ENCODE data around the gene MXRA5. TPM values are rescaled to one million over a fixed set of nuclear protein-coding genes. Genes with fewer than 3 reads are reported as not detected.
A peak's percentile ranks its signal among the peaks of the same experiment; 100 is the strongest.
"Not testable (repeated sequence)": the region's sequence is repeated elsewhere in the genome, so short reads cannot be mapped to it uniquely, and the experiment has no call there.

Gene MXRA5
- total and polyA plus RNA-seq, 9 of the 15 experiments (the other 6 are each of a cell fraction or from before 2014, with no cell fraction given): 0.02 TPM; not detected in 8

GRCh38 chrX:3343569-3343968, 2.9 kb downstream of the MXRA5 start:
- H3K36me3 ChIP-seq (ENCODE audit: control insufficient read depth, insufficient read depth, low read length); H3K4me2 ChIP-seq (ENCODE audit: insufficient read depth, low read length); ATAC-seq; POLR2A ChIA-PET; H3K4me3 ChIP-seq; H2AFZ ChIP-seq (ENCODE audit: low read depth, low read length); intact Hi-C loops (cut with micrococcal nuclease); H3K9ac ChIP-seq (ENCODE audit: insufficient read depth in 1 of 2, low read depth in 2 of 2, low read length in 2 of 2); FAIRE-seq; H3K9me3 ChIP-seq (replicated peaks; ENCODE audit: control insufficient read depth, insufficient read depth, low read depth, low read length); H3K9me1 ChIP-seq (ENCODE audit: control insufficient read depth, insufficient read depth, low read length); H3K27me3 ChIP-seq (ENCODE audit: control insufficient read depth in 2 of 2, insufficient read depth in 2 of 2, low read length in 2 of 2); H3K79me2 ChIP-seq (ENCODE audit: control insufficient read depth, insufficient read depth, low read length); H3K4me1 ChIP-seq (replicated peaks in 1 of 2; ENCODE audit: control insufficient read depth in 2 of 2, insufficient read depth in 2 of 2, low read length in 2 of 2); H4K20me1 ChIP-seq (replicated peaks; ENCODE audit: control insufficient read depth, insufficient read depth, low read length); H3K27ac ChIP-seq (ENCODE audit: extremely low read depth, low read depth, low read length); DNase-seq (ENCODE audit: extremely low read depth in 1 of 4, low spot score in 3 of 4); in situ Hi-C loops (cut with MboI); BruUV-seq (replicated peaks); CTCF ChIA-PET (ENCODE audit: low intra/inter-chr PET ratio); TF ChIP-seq REST (CRISPR knock-in tag; IDR thresholded peaks at IDR 0.05; ENCODE audit: low read depth): not testable (repeated sequence)
- peak; percentile 71 for TF ChIP-seq REST (IDR thresholded peaks at IDR 0.05; ENCODE audit: borderline replicate concordance)
- under 1% methylated on average over 20 of the region's 24 CpGs for WGBS (ENCODE audit: insufficient coverage, low coverage, missing lambda C conversion rate)
